ENCODE measurements around the gene FAM162A. TPM values are rescaled to one million over a fixed set of nuclear protein-coding genes. Genes with fewer than 3 reads are reported as not detected.
"Not testable (repeated sequence)": the region's sequence is repeated elsewhere in the genome, so short reads cannot be mapped to it uniquely, and the experiment has no call there.

FAM162A gene
- total RNA-seq, 4 donors from 2014 or later = 32.7 to 46.5 (median 43.7) TPM

- H3K4me1 ChIP-seq = no peaks in the 10 kb centered on the region
- no peaks in the 10 kb centered on the region for H3K27me3 ChIP-seq
- H3K27ac ChIP-seq = no peak overlapping the region
- H3K4me3 ChIP-seq = no peak overlapping the region
- ATAC-seq = no peak
- no peak for TF ChIP-seq EP300 (IDR thresholded peaks at IDR 0.05)
- no peak for TF ChIP-seq POLR2AphosphoS5 (IDR thresholded peaks at IDR 0.05)
- TF ChIP-seq CTCF (IDR thresholded peaks at IDR 0.05) = no peak
- no peak for TF ChIP-seq POLR2A (IDR thresholded peaks at IDR 0.05)
- H3K36me3 ChIP-seq = peaks cover 0 to 94% of the 10 kb centered on the region in 2 donors
- H3K9me3 ChIP-seq = no peaks in the 10 kb centered on the region
- WGBS, 2 donors (ENCODE audit: low coverage in 1 of 2) = 83 to 86% methylated on average over 1 of the region's 1 CpG
These were observed 18.9 kb upstream of the FAM162A start for GRCh38 chr3:122365073-122365472.

- H3K4me1 ChIP-seq, H3K4me3 ChIP-seq, H3K27me3 ChIP-seq, ATAC-seq, H3K27ac ChIP-seq, H3K9me3 ChIP-seq: not testable (repeated sequence)
- peaks cover 0 to 98% of the 10 kb centered on the region in 2 donors for H3K36me3 ChIP-seq
- 90 to 100% methylated on average over 3 to 6 of the region's 10 CpGs for WGBS, 2 donors (ENCODE audit: low coverage in 1 of 2)
These were observed 18.2 kb upstream of the FAM162A start for GRCh38 chr3:122365582-122366378.

GRCh38 chr3:122366379-122366749 is 17.6 kb upstream of the FAM162A start:
- no peak overlapping the region for H3K27ac ChIP-seq
- no peak for ATAC-seq
- H3K4me3 ChIP-seq = no peak overlapping the region
- no peaks in the 10 kb centered on the region for H3K4me1 ChIP-seq
- 89 to 96% methylated on average over 4 to 5 of the region's 5 CpGs for whole genome bisulfite sequencing, 2 donors (ENCODE audit: low coverage in 1 of 2)
- H3K27me3 ChIP-seq = no peaks in the 10 kb centered on the region
- no peak for TF ChIP-seq POLR2A (IDR thresholded peaks at IDR 0.05)
- no peak for TF ChIP-seq POLR2AphosphoS5 (IDR thresholded peaks at IDR 0.05)
- TF ChIP-seq EP300 (IDR thresholded peaks at IDR 0.05) = no peak
- no peak for TF ChIP-seq CTCF (IDR thresholded peaks at IDR 0.05)
- peaks cover 0 to 98% of the 10 kb centered on the region in 2 donors for H3K36me3 ChIP-seq
- H3K9me3 ChIP-seq = no peaks in the 10 kb centered on the region

GRCh38 chr3:122374034-122374433 is 9.9 kb upstream of the FAM162A start:
- H3K4me3 ChIP-seq = no peak overlapping the region
- H3K9me3 ChIP-seq = no peaks in the 10 kb centered on the region
- no peak overlapping the region for H3K27ac ChIP-seq
- WGBS, 2 donors (ENCODE audit: low coverage in 1 of 2) = 86 to 100% methylated on average over 1 of the region's 1 CpG
- ATAC-seq = no peak
- peaks cover 0 to 39% of the 10 kb centered on the region in 2 donors for H3K36me3 ChIP-seq
- no peaks in the 10 kb centered on the region for H3K4me1 ChIP-seq
- no peaks in the 10 kb centered on the region for H3K27me3 ChIP-seq
- TF ChIP-seq POLR2AphosphoS5 (IDR thresholded peaks at IDR 0.05) = no peak
- no peak for TF ChIP-seq CTCF (IDR thresholded peaks at IDR 0.05)
- no peak for TF ChIP-seq POLR2A (IDR thresholded peaks at IDR 0.05)
- TF ChIP-seq EP300 (IDR thresholded peaks at IDR 0.05) = no peak

- TF ChIP-seq CTCF (IDR thresholded peaks at IDR 0.05) = no peak
- no peak for TF ChIP-seq EP300 (IDR thresholded peaks at IDR 0.05)
- no peak for TF ChIP-seq POLR2A (IDR thresholded peaks at IDR 0.05)
- TF ChIP-seq POLR2AphosphoS5 (IDR thresholded peaks at IDR 0.05) = no peak
- H3K4me1 ChIP-seq = peaks cover 3 to 12% (median 6%) of the 10 kb centered on the region in 3 donors
These were observed 6.0 kb upstream of the FAM162A start for GRCh38 chr3:122377975-122378374.

More at GRCh38 chr3:122377975-122378374, 6.0 kb upstream of the FAM162A start:
- Histone ChIP-seq H3K4me3 (no peak overlapping the region), H3K27ac (no peak overlapping the region), H3K36me3 (peaks cover 0 to 13% of the 10 kb centered on the region in 2 donors), H3K27me3 (no peaks in the 10 kb centered on the region), H3K9me3 (no peaks in the 10 kb centered on the region)
- WGBS, 2 donors (ENCODE audit: low coverage in 1 of 2) = 75% methylated on average over 4 of the region's 4 CpGs
- ATAC-seq = no peak

Measured in gastroesophageal sphincter (tissue), 4 donors.